A673 (cell line): Measurements from ENCODE around the gene CD83. TPM values are rescaled to one million over a fixed set of nuclear protein-coding genes. Genes with fewer than 3 reads are reported as not detected.
A peak's percentile ranks its signal among the peaks of the same experiment; 100 is the strongest.
"Not testable (repeated sequence)": the region's sequence is repeated elsewhere in the genome, so short reads cannot be mapped to it uniquely, and the experiment has no call there.

ENCODE experiments used
- BruUV-seq: library from RNA; stranded (reverse); fragments of 400-500 nt; replicated peaks from 2 replicates; lab custom pipeline; 2021; lab: Mats Ljungman, UMichigan
- CTCF ChIA-PET: fragments of 300-600 bp; sonication (Branson Sonifier 250); formaldehyde crosslinking; loops from one replicate; lab custom pipeline; 2022; ENCODE audit warnings: antibody characterized with exemption; lab: Charles Lee
- POLR2A ChIA-PET: fragments of 300-600 bp; sonication (Branson Sonifier 250); formaldehyde crosslinking; loops from one replicate; lab custom pipeline; 2022; ENCODE audit warnings: antibody characterized with exemption; ENCODE audit not compliant: low non-redundant PET; lab: Charles Lee
- DNase-seq: peaks from one replicate; pipeline ENCODE4 v3.0.0-alpha.2; 2015; ENCODE audit warnings: low spot score
- H3K27ac ChIP-seq: fragments of 200-600 bp; sonication (generic); 2 replicates; pipeline ENCODE4 v1.5.1; 2016; ENCODE audit warnings: mixed run types, low read depth, mild to moderate bottlenecking, mixed read lengths, antibody characterized with exemption, low read length; ENCODE audit not compliant: poor library complexity, severe bottlenecking
- H3K27me3 ChIP-seq: fragments of 200-600 bp; sonication (generic); replicated peaks from 2 replicates; pipeline ENCODE4 v1.6.1; 2017; ENCODE audit warnings: mixed run types, low read depth, mild to moderate bottlenecking, mixed read lengths, antibody characterized with exemption, low read length; ENCODE audit not compliant: insufficient read depth, poor library complexity
- H3K36me3 ChIP-seq: fragments of 200-600 bp; sonication (generic); 2 replicates; pipeline ENCODE4 v1.6.1; 2016; ENCODE audit warnings: mixed run types, mild to moderate bottlenecking, mixed read lengths, antibody characterized with exemption, low read length; ENCODE audit not compliant: insufficient read depth, poor library complexity, severe bottlenecking
- H3K4me1 ChIP-seq: fragments of 200-600 bp; sonication (generic); 2 replicates; pipeline ENCODE4 v1.6.1; 2017; ENCODE audit warnings: mixed run types, mild to moderate bottlenecking, mixed read lengths, antibody characterized with exemption, low read length; ENCODE audit not compliant: insufficient read depth, poor library complexity, severe bottlenecking
- H3K4me3 ChIP-seq: fragments of 200-600 bp; sonication (generic); 2 replicates; pipeline ENCODE4 v1.5.1; 2016; ENCODE audit warnings: low read depth, mixed run types, mild to moderate bottlenecking, mixed read lengths, low read length; ENCODE audit not compliant: poor library complexity, severe bottlenecking
- H3K9me3 ChIP-seq: fragments of 200-600 bp; sonication (generic); 2 replicates; pipeline ENCODE4 v1.6.1; 2016; ENCODE audit warnings: mixed run types, low read depth, mild to moderate bottlenecking, mixed read lengths, antibody characterized with exemption, low read length; ENCODE audit not compliant: poor library complexity, severe bottlenecking
- CTCF ChIP-seq: fragments of 300-800, 200-600 bp; sonication (generic); conservative IDR thresholded peaks from 2 replicates; pipeline ENCODE4 v1.5.1; 2017; ENCODE audit warnings: low read depth, mild to moderate bottlenecking, antibody characterized with exemption, low read length, moderate library complexity, mixed read lengths
- EZH2 ChIP-seq: fragments of 200-600 bp; sonication (generic); IDR thresholded peaks from 2 replicates; pipeline ENCODE4 v1.6.1; 2017; ENCODE audit warnings: borderline replicate concordance, low read depth, mild to moderate bottlenecking, mixed read lengths, antibody characterized with exemption, low read length; ENCODE audit not compliant: poor library complexity, severe bottlenecking
- intact Hi-C: fragments of 100-400 bp; cut with micrococcal nuclease; formaldehyde crosslinking; loops from one replicate; pipeline ENCODE4 v1.10.0; 2022; ENCODE audit not compliant: unreplicated experiment
- total RNA-seq: library from RNA; stranded (reverse); gene quantifications from 2 replicates; pipeline ENCODE4 v1.2.3, GENCODE V29; 2021

Gene CD83
- total RNA-seq, 1 experiment from 2014 or later, result 14.4 TPM

- no TSS peak for BruUV-seq
- no peaks in the 10 kb centered on the region for H3K27me3 ChIP-seq
- intact Hi-C loops, result loop anchor here (5.0 to 10.0 kb wide), 2 partner anchors 233 to 355 kb away; no protein-coding TSS in a partner anchor
- H3K4me3 ChIP-seq, result no peak overlapping the region
- TF ChIP-seq CTCF (no peak), EZH2 (no peak)
- no peak overlapping the region for H3K27ac ChIP-seq
- ChIA-PET POLR2A (no interaction called here), CTCF (no interaction called here)
- no peaks in the 10 kb centered on the region for H3K9me3 ChIP-seq
- H3K4me1 ChIP-seq, result peaks cover 44% of the 10 kb centered on the region
- no peaks in the 10 kb centered on the region for H3K36me3 ChIP-seq
- DNase-seq, result no peak
Observed at GRCh38 chr6:14149739-14150130, 32.2 kb downstream of the CD83 start.

- intact Hi-C loops, result loop anchor here (5.0 kb wide), 1 partner anchor 231 kb away; no protein-coding TSS in a partner anchor
- Histone ChIP-seq H3K27ac (peak overlapping the region; percentile 56), H3K4me1 (peaks cover 38% of the 10 kb centered on the region)
- H3K9me3 ChIP-seq, H3K27me3 ChIP-seq, H3K4me3 ChIP-seq, CTCF ChIA-PET, BruUV-seq, POLR2A ChIA-PET, H3K36me3 ChIP-seq: not testable (repeated sequence)
- DNase-seq, result peak; percentile 75
Observed at GRCh38 chr6:14151300-14151699, 33.7 kb downstream of the CD83 start.

- Histone ChIP-seq H3K27ac (peak overlapping the region; percentile 32), H3K4me1 (peaks cover 38% of the 10 kb centered on the region), H3K27me3 (no peaks in the 10 kb centered on the region), H3K4me3 (no peak overlapping the region), H3K36me3 (no peaks in the 10 kb centered on the region), H3K9me3 (no peaks in the 10 kb centered on the region)
- BruUV-seq, result no TSS peak
- DNase-seq, result no peak
- TF ChIP-seq EZH2 (no peak), CTCF (no peak)
- intact Hi-C loops, result loop anchor here (5.0 kb wide), 1 partner anchor 231 kb away; no protein-coding TSS in a partner anchor
- ChIA-PET CTCF (no interaction called here), POLR2A (interaction anchor here (0.6 kb wide), 1 partner anchor 1398 kb away, joined by 7 read pairs; no protein-coding TSS in a partner anchor)
Observed at GRCh38 chr6:14151773-14152172, 34.2 kb downstream of the CD83 start.

- intact Hi-C loops, result loop anchor here (5.0 kb wide), 1 partner anchor 229 kb away; no protein-coding TSS in a partner anchor
- Histone ChIP-seq H3K27me3 (no peaks in the 10 kb centered on the region), H3K36me3 (no peaks in the 10 kb centered on the region), H3K4me3 (no peak overlapping the region), H3K27ac (peak overlapping the region; percentile 49), H3K9me3 (no peaks in the 10 kb centered on the region), H3K4me1 (peaks cover 29% of the 10 kb centered on the region)
- TF ChIP-seq CTCF (no peak), EZH2 (no peak)
- DNase-seq, result no peak
- POLR2A ChIA-PET, result no interaction called here
- CTCF ChIA-PET, result no interaction called here
- no TSS peak for BruUV-seq
Observed at GRCh38 chr6:14153228-14153627, 35.7 kb downstream of the CD83 start.
